Activated T-helper 17 cell treated with anti-CD3 and anti-CD28 coated beads, Interleukin-2, amount 50 U/mL, for 72 hours (primary cell): ENCODE data around the gene HEPACAM2. TPM values are rescaled to one million over a fixed set of nuclear protein-coding genes. Genes with fewer than 3 reads are reported as not detected.

ENCODE experiments used
- ATAC-seq: fragments of 150-1000 bp; cut with Tn5 transposase; replicated peaks from 2 replicates; pipeline ENCODE4 v1.10.0; 2021; ENCODE audit warnings: mild to moderate bottlenecking, moderate library complexity
- H3K27ac Mint-ChIP-seq: one replicate; pipeline ENCODE4 v1.8.0; 2022; ENCODE audit warnings: mixed read lengths
- H3K27me3 Mint-ChIP-seq: one replicate; pipeline ENCODE4 v1.8.0; 2022; ENCODE audit warnings: mixed read lengths
- H3K36me3 Mint-ChIP-seq: one replicate; pipeline ENCODE4 v1.8.0; 2022; ENCODE audit warnings: low read depth, mild to moderate bottlenecking, mixed read lengths
- H3K4me1 Mint-ChIP-seq: one replicate; pipeline ENCODE4 v1.8.0; 2022; ENCODE audit warnings: mixed read lengths
- H3K4me3 Mint-ChIP-seq: one replicate; pipeline ENCODE4 v1.8.0; 2022; ENCODE audit warnings: mild to moderate bottlenecking, mixed read lengths
- H3K9me3 Mint-ChIP-seq: one replicate; pipeline ENCODE4 v1.8.0; 2022; ENCODE audit warnings: mixed read lengths
- total RNA-seq, 2 donors: library from RNA; stranded (reverse); gene quantifications; one replicate each; pipeline ENCODE4 v1.2.3, GENCODE V29; 2022

The HEPACAM2 gene
- total RNA-seq = not detected

DNA sequence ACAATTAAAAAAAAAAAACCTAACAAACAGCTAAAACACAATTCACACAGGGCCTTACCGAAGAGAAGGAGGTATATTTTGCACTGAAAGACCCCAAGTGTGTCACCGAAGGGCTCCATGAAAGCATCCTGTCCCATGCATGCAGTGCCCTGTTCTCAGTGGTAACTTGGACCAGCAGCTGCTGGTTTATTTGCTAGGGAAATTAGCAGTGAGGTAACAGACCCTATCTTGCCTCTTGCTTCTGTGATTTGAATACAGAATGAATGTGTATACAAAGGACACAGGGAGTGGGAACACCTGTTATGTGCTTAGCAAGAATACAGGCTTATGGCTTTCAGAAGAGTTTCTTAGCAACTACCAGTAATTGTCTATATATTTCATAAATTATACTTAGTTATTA lies at the start of gene HEPACAM2:
Gene HEPACAM2 (minus strand): TSS at position 160 of the 400 bp plus-strand sequence.
- no peak within 1 kb of the TSS for H3K4me3 Mint-ChIP-seq
- H3K9me3 Mint-ChIP-seq = no peaks in the 10 kb centered on the region
- peaks cover 5% of the 10 kb centered on the region for H3K4me1 Mint-ChIP-seq
- H3K27me3 Mint-ChIP-seq = no peaks in the 10 kb centered on the region
- no peak within 1 kb of the TSS for H3K27ac Mint-ChIP-seq
- ATAC-seq = no peak
- H3K36me3 Mint-ChIP-seq = no peaks in the 10 kb centered on the region

DNA sequence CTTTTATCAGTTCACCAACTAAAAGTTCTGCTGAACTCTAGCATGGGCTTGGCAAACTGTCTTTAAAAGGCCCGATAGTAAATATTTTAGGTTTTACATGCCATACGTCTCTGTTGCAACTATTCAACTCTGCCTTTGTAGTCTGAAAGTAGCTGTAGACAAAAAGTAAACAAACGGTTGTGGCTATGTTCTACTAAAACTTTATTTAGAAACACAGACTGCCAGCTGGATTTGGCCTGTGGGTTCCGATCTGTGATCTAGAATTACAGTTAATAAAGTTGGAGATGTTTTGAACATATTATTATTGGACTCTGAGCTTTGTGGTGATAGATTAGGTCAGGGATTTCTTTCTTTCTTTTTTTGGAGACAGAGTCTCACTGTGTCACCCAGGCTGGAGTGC lies 39.0 kb upstream of the HEPACAM2 start:
- no peak for ATAC-seq
- H3K36me3 Mint-ChIP-seq = peaks cover 55% of the 10 kb centered on the region
- no peaks in the 10 kb centered on the region for H3K9me3 Mint-ChIP-seq
- H3K27ac Mint-ChIP-seq = no peak overlapping the region
- no peaks in the 10 kb centered on the region for H3K27me3 Mint-ChIP-seq
- no peak overlapping the region for H3K4me3 Mint-ChIP-seq
- no peaks in the 10 kb centered on the region for H3K4me1 Mint-ChIP-seq

DNA sequence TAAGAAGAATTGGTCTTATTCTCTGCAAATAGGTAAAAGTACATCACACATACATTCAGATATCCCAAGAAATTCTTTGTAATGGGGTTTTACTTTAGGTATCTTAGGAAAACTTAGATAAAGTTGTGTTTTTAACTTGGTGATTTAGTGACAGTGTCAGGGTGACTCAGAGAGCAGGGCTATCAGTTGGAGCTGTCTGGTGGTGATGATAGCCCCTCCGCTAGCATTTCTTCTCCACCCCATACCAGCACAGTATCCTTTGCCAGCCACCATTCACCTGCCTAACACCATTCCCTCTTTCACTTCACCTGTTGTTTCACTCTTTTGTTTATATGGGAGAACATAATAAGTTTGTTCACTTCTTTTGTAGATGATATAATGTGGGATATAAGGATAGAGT lies 36.3 kb upstream of the HEPACAM2 start:
- Mint-ChIP-seq H3K36me3 (peaks cover 62% of the 10 kb centered on the region), H3K4me3 (no peak overlapping the region), H3K27ac (no peak overlapping the region), H3K9me3 (no peaks in the 10 kb centered on the region), H3K27me3 (no peaks in the 10 kb centered on the region), H3K4me1 (no peaks in the 10 kb centered on the region)
- ATAC-seq = no peak

GRCh38 chr7:93258661-93259060 lies 32.4 kb upstream of the HEPACAM2 start:
- Mint-ChIP-seq H3K4me3 (no peak overlapping the region), H3K9me3 (no peaks in the 10 kb centered on the region), H3K27me3 (no peaks in the 10 kb centered on the region), H3K36me3 (peaks cover 66% of the 10 kb centered on the region), H3K27ac (no peak overlapping the region), H3K4me1 (no peaks in the 10 kb centered on the region)
- ATAC-seq = no peak

GRCh38 chr7:93249491-93250148 lies 23.4 kb upstream of the HEPACAM2 start:
- Mint-ChIP-seq H3K27ac (no peak overlapping the region), H3K4me1 (no peaks in the 10 kb centered on the region), H3K36me3 (peaks cover 16% of the 10 kb centered on the region)

DNA sequence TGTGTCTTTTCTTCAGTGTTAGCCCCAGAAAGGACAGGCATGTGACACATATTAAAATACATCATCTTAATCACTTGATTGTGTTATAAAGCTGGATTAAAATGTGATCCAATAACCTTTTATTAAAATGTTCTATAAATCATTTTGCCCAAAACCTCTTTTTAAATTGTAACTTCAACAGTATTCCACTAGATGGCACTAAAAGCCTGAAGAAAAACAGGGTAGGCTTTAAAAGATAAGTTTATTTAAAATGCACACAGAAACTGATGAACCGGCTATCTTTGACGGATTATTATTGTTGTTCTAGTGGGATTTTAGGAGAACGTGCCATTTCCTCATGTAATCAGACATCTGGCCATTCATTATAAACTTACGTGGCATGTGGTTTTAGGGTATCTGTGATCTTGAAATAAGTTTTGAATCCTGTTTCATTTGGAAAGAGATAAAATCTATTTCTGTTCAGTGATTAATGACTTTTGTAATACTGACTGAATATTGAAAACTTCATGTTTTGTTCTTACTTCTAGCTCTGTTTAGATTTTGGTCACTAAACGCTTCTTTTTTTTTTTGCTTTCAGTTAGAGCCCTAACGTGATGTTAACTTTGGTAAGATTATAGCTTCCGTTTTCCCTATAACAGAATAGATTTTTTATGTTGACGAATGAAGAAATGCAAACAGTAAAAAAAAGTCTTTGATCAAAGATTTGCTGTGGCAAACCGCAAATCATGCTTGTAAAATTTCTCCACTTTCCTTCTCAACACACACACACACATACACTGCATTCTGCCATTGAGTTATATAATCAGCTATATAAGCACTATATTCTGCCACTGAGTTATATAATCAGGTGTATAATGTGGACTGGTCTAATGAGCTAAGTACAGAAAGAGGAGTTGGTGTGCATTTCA lies 19.5 kb upstream of the HEPACAM2 start:
- H3K27ac Mint-ChIP-seq = no peak overlapping the region
- peak; percentile 28 for ATAC-seq
- H3K36me3 Mint-ChIP-seq = no peaks in the 10 kb centered on the region
- H3K27me3 Mint-ChIP-seq = no peaks in the 10 kb centered on the region
- no peaks in the 10 kb centered on the region for H3K9me3 Mint-ChIP-seq
- H3K4me3 Mint-ChIP-seq = peak overlapping the region; percentile 48
- no peaks in the 10 kb centered on the region for H3K4me1 Mint-ChIP-seq

More at GRCh38 chr7:93249491-93250148, 23.4 kb upstream of the HEPACAM2 start:
- no peaks in the 10 kb centered on the region for H3K9me3 Mint-ChIP-seq
- ATAC-seq = no peak
- no peak overlapping the region for H3K4me3 Mint-ChIP-seq
- no peaks in the 10 kb centered on the region for H3K27me3 Mint-ChIP-seq

GRCh38 chr7:93242106-93242505 lies 15.8 kb upstream of the HEPACAM2 start:
- Mint-ChIP-seq H3K27me3 (no peaks in the 10 kb centered on the region), H3K4me1 (peaks cover 5% of the 10 kb centered on the region), H3K9me3 (no peaks in the 10 kb centered on the region), H3K4me3 (no peak overlapping the region), H3K36me3 (peaks cover 11% of the 10 kb centered on the region), H3K27ac (no peak overlapping the region)
- no peak for ATAC-seq

DNA sequence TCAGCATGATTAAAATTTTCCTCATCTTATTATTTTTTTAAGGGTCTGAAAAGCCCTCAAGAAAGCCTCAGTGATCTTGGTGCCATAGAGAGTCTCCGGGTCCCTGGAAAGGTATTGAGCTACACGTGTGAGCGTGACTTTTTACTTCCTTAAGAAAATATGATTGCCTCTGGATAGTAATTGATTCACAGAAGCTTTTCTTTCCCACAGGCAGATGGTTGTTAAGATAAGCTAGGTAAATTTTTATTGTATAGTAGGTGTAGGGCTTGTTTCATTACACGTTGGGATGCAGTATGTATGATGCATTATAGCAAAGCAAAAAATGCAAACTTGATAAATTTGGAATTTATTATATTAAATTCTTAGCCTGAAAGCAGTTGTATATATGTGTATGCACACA lies 13.6 kb upstream of the HEPACAM2 start:
- Mint-ChIP-seq H3K27me3 (no peaks in the 10 kb centered on the region), H3K36me3 (peaks cover 11% of the 10 kb centered on the region), H3K9me3 (no peaks in the 10 kb centered on the region), H3K27ac (no peak overlapping the region), H3K4me3 (no peak overlapping the region), H3K4me1 (peaks cover 5% of the 10 kb centered on the region)
- ATAC-seq = no peak

GRCh38 chr7:93238748-93239147 lies 12.5 kb upstream of the HEPACAM2 start:
- no peaks in the 10 kb centered on the region for H3K9me3 Mint-ChIP-seq
- peaks cover 5% of the 10 kb centered on the region for H3K4me1 Mint-ChIP-seq
- H3K36me3 Mint-ChIP-seq = peaks cover 11% of the 10 kb centered on the region
- H3K27ac Mint-ChIP-seq = peak overlapping the region; percentile 13
- no peak for ATAC-seq
- no peaks in the 10 kb centered on the region for H3K27me3 Mint-ChIP-seq
- no peak overlapping the region for H3K4me3 Mint-ChIP-seq

GRCh38 chr7:93238131-93238530 lies 11.9 kb upstream of the HEPACAM2 start:
- no peak for ATAC-seq
- Mint-ChIP-seq H3K4me3 (no peak overlapping the region), H3K4me1 (peaks cover 5% of the 10 kb centered on the region), H3K36me3 (peaks cover 11% of the 10 kb centered on the region), H3K27me3 (no peaks in the 10 kb centered on the region), H3K9me3 (no peaks in the 10 kb centered on the region), H3K27ac (no peak overlapping the region)

GRCh38 chr7:93235541-93235940 lies 9.3 kb upstream of the HEPACAM2 start:
- peaks cover 5% of the 10 kb centered on the region for H3K4me1 Mint-ChIP-seq
- H3K4me3 Mint-ChIP-seq = no peak overlapping the region
- no peak for ATAC-seq
- no peak overlapping the region for H3K27ac Mint-ChIP-seq
- H3K9me3 Mint-ChIP-seq = no peaks in the 10 kb centered on the region
- peaks cover 9% of the 10 kb centered on the region for H3K36me3 Mint-ChIP-seq
- H3K27me3 Mint-ChIP-seq = no peaks in the 10 kb centered on the region

GRCh38 chr7:93232673-93233018 lies 6.4 kb upstream of the HEPACAM2 start:
- H3K27ac Mint-ChIP-seq = peak overlapping the region; percentile 87

DNA sequence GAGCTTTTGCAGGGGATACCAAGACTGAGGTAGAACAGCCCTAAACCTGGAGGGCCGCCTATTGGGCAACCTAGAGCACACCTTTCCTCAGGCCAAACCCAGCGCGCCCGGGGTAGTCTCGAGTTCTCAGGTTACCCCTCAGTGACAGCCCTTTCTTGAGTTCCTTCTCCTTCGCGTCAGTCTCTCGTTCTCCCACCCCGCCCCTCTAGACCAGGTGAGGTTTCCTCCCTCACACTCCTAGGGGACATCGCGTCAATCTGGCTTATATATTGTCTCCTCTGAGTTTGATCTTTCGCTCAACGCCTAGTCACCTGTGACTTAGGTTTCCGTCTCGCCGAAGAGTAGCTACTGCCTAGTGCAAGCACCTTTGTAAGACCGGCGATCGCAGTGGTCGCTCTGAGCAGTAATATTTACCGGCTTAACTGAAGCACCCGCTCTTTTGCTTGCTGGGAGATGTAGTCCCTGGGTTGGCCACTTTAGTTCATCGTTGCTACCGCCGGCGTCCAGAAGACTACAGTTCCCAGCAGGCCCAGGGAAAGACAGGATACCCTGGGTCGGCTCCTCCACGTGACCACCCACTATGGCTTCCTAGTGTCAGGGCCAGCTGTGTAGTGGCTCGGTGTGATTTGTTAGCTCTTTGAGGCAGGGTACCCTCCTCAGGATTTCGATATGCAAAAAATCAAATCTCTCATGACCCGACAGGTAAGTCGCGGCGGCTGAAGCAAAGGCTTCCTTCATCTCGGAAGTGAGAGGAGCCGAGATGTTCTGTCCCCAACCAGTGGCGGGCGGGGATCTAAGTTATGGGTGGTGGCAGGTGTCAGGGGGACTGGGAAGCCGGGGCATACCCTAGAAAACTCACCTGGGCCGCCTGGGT lies 5.8 kb upstream of the HEPACAM2 start, which contains the start of gene VPS50:
Gene VPS50 (plus strand): TSS at position 568 of the 874 bp plus-strand sequence. CDS start 102 bp downstream, at position 670.
- Mint-ChIP-seq H3K27me3 (no peaks in the 10 kb centered on the region), H3K36me3 (no peaks in the 10 kb centered on the region), H3K4me1 (peaks cover 5% of the 10 kb centered on the region), H3K9me3 (no peaks in the 10 kb centered on the region), H3K27ac (peak within 1 kb of the TSS; percentile 87), H3K4me3 (peak within 1 kb of the TSS; percentile 90)
- peak; percentile 100 for ATAC-seq

More at GRCh38 chr7:93232673-93233018, 6.4 kb upstream of the HEPACAM2 start:
- no peaks in the 10 kb centered on the region for H3K36me3 Mint-ChIP-seq
- H3K4me3 Mint-ChIP-seq = peak overlapping the region; percentile 90
- no peaks in the 10 kb centered on the region for H3K9me3 Mint-ChIP-seq
- H3K27me3 Mint-ChIP-seq = no peaks in the 10 kb centered on the region
- peaks cover 5% of the 10 kb centered on the region for H3K4me1 Mint-ChIP-seq
- peak; percentile 10 for ATAC-seq

DNA sequence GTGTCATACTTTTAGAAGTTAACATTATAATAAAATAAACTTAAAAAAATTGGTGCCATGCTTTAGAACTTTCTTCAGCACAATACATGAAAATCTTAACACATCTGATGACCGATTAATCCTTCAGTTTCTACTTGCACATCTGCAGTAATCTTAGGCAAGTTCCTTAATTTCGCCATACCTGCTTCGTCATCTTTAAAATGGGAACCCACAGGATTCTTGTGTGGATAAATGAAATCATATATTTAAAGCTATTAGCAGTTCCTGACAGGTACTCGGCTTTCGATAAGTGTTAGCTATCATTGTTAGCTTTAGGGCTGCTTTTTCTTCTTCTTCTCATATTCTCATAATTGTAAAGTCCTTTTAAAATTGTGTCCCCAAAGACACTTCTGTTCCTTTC lies 5.0 kb upstream of the HEPACAM2 start:
- no peaks in the 10 kb centered on the region for H3K9me3 Mint-ChIP-seq
- ATAC-seq = no peak
- peak overlapping the region; percentile 90 for H3K4me3 Mint-ChIP-seq
- H3K4me1 Mint-ChIP-seq = peaks cover 5% of the 10 kb centered on the region
- no peaks in the 10 kb centered on the region for H3K36me3 Mint-ChIP-seq
- no peaks in the 10 kb centered on the region for H3K27me3 Mint-ChIP-seq
- peak overlapping the region; percentile 87 for H3K27ac Mint-ChIP-seq
